NCI-H1417 (cell line): ENCODE results near the gene VEGFB.

ENCODE experiments used
- DNase-seq, 3 experiments: peaks; one replicate each; lab custom pipeline; 2025; lab: John Stamatoyannopoulos, UW

Gene VEGFB

GRCh38 chr11:64284048-64284961 lies 49.9 kb downstream of the VEGFB start, which contains the start of gene BAD:
BAD (minus strand) TSS chr11:64284665; CDS start chr11:64284368, 297 bp downstream.
- peak; percentile 94 to 96 (median 94) for DNase-seq

GRCh38 chr11:64284962-64285884 lies 50.8 kb downstream of the VEGFB start, which contains the start of gene GPR137:
GPR137 (plus strand) TSS chr11:64285848; CDS start chr11:64286525, 677 bp downstream.
- DNase-seq: peak; percentile 86 to 95 (median 93)

DNA sequence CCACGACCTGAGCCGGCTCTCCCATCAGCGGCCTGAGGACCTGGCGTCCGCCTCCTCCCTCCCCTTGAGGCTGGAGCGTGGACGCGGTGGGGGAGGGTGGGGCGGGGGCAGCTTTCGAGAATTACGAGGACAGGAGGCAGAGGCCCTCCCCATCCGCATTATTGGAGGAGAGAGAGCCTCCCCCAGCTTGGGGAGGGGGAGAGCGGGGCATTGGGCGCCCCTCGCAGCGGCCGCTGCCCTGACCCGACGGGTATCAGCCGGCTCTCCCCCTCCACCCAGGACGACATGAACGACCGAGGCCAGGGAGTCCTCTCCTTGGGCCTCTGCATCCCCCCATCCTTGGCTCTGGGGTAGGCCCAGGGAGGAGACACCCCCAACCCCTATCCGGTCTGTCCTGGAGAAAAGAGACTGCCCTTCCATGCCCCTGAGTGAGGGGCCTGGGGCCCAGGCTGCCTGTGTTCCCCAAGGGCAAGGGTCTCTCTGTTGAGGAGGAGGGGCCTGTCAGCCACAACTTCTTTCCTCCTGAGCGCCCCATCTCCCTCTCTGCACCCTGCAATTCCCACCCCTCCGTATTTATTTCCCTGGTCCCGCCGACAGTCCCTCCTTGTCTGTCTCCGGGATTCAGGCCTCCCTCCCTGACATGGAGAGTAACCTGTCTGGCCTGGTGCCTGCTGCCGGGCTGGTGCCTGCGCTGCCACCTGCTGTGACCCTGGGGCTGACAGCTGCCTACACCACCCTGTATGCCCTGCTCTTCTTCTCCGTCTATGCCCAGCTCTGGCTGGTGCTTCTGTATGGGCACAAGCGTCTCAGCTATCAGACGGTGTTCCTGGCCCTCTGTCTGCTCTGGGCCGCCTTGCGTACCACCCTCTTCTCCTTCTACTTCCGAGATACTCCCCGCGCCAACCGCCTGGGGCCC lies 51.8 kb downstream of the VEGFB start:
- DNase-seq: peak in 2 of 3 experiments; percentile 62 to 74

GRCh38 chr11:64286801-64287159 lies 52.4 kb downstream of the VEGFB start:
- no peak for DNase-seq

DNA sequence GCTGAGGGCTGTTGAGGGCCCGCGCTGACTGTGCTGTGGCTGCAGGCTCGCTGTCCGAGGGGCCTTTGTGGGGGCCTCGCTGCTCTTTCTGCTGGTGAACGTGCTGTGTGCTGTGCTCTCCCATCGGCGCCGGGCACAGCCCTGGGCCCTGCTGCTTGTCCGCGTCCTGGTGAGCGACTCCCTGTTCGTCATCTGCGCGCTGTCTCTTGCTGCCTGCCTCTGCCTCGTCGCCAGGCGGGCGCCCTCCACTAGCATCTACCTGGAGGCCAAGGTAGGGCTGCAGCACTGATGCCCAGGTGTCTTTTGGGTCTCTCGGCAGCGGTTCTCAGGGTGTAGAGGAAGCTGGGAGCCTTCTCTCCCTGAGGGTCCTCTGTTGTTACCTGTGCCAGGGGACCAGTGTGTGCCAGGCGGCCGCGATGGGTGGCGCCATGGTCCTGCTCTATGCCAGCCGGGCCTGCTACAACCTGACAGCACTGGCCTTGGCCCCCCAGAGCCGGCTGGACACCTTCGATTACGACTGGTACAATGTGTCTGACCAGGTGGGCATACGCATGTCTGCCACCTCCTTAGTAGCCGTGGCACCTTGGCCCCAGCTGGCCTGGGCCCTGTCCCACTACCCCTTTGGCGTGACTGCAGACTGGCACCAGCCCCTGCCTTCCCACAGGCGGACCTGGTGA lies 53.4 kb downstream of the VEGFB start:
- no peak for DNase-seq

- no peak for DNase-seq
These were observed 54.0 kb downstream of the VEGFB start for GRCh38 chr11:64288353-64288750.
